HepG2 (cell line): ENCODE data around the gene TK2. TPM values are rescaled to one million over a fixed set of nuclear protein-coding genes. Genes with fewer than 3 reads are reported as not detected.
A peak's percentile ranks its signal among the peaks of the same experiment; 100 is the strongest.

Source experiments
- BCLAF1 ChIP-seq: fragments of 450-650 bp; IDR thresholded peaks from 2 replicates; pipeline ENCODE4 v1.6.1; 2017; ENCODE audit warnings: mild to moderate bottlenecking
- FOXJ3 ChIP-seq: sonication (generic); formaldehyde crosslinking; IDR thresholded peaks from 2 replicates; pipeline ENCODE4 v1.4.0; 2020; ENCODE audit warnings: missing genetic modification reagents, mild to moderate bottlenecking, borderline replicate concordance
- HINFP ChIP-seq: sonication (generic); formaldehyde crosslinking; IDR thresholded peaks from 2 replicates; pipeline ENCODE4 v1.4.0; 2020; ENCODE audit warnings: low read depth, mild to moderate bottlenecking, missing genetic modification reagents
- HOXA3 ChIP-seq: sonication (generic); formaldehyde crosslinking; IDR thresholded peaks from 2 replicates; pipeline ENCODE4 v1.5.0; 2020; ENCODE audit warnings: missing genetic modification reagents
- PHB2 ChIP-seq: fragments of 450-650 bp; IDR thresholded peaks from 2 replicates; pipeline ENCODE4 v1.6.1; 2018; ENCODE audit not compliant: partially characterized antibody
- PHF21A ChIP-seq: sonication (generic); formaldehyde crosslinking; IDR thresholded peaks from 2 replicates; pipeline ENCODE4 v1.5.0; 2020; ENCODE audit warnings: mild to moderate bottlenecking, missing genetic modification reagents
- PRDM10 ChIP-seq: sonication (generic); formaldehyde crosslinking; IDR thresholded peaks from 2 replicates; pipeline ENCODE4 v1.4.0; 2020; ENCODE audit warnings: low read depth, missing genetic modification reagents
- RORA ChIP-seq: sonication (generic); formaldehyde crosslinking; IDR thresholded peaks from 2 replicates; pipeline ENCODE4 v1.5.0; 2020; ENCODE audit warnings: mild to moderate bottlenecking, missing genetic modification reagents, moderate library complexity
- RXRA ChIP-seq: sonication (generic); formaldehyde crosslinking; IDR thresholded peaks from 2 replicates; pipeline ENCODE4 v1.5.1; 2020; ENCODE audit warnings: missing genetic modification reagents
- SNAPC2 ChIP-seq: sonication (generic); formaldehyde crosslinking; IDR thresholded peaks from 2 replicates; pipeline ENCODE4 v1.8.1; 2022; ENCODE audit warnings: mild to moderate bottlenecking, missing genetic modification reagents
- SUZ12 ChIP-seq: fragments of 150-350 bp; IDR thresholded peaks from 2 replicates; pipeline ENCODE4 v1.6.1; 2014; ENCODE audit warnings: low read depth, low read length
- TCF7 ChIP-seq: sonication (generic); IDR thresholded peaks from 2 replicates; pipeline ENCODE4 v1.6.1; 2016; ENCODE audit warnings: antibody characterized with exemption, low read depth
- TEF ChIP-seq: sonication (generic); formaldehyde crosslinking; IDR thresholded peaks from 2 replicates; pipeline ENCODE4 v1.5.0; 2020; ENCODE audit warnings: missing genetic modification reagents
- TRIM24 ChIP-seq: sonication (generic); formaldehyde crosslinking; IDR thresholded peaks from 2 replicates; pipeline ENCODE4 v1.8.0; 2022; ENCODE audit warnings: mild to moderate bottlenecking, missing genetic modification reagents
- UBTF ChIP-seq: sonication (generic); formaldehyde crosslinking; IDR thresholded peaks from 2 replicates; pipeline ENCODE4 v1.4.0; 2020; ENCODE audit warnings: mild to moderate bottlenecking, missing genetic modification reagents
- ZFP36L2 ChIP-seq: sonication (generic); formaldehyde crosslinking; IDR thresholded peaks from 2 replicates; pipeline ENCODE4 v1.4.0; 2020; ENCODE audit warnings: missing genetic modification reagents
- ZKSCAN1 ChIP-seq: fragments of 150-350 bp; IDR thresholded peaks from 2 replicates; pipeline ENCODE4 v1.6.1; 2014; ENCODE audit warnings: low read length
- ZNF629 ChIP-seq: sonication (generic); formaldehyde crosslinking; conservative IDR thresholded peaks from 2 replicates; pipeline ENCODE4 v1.5.0; 2020; ENCODE audit warnings: missing genetic modification reagents
- polyA plus RNA-seq, 8 experiments: library from polyadenylated mRNA; depleted of rRNA in 3 of 8; stranded (reverse) in 7 of 8; unstranded in 1 of 8; fragments of >200 nt; fragmentation: Illumina TruSeq in 4 of 8; extraction: Trizol in 4 of 8; gene quantifications; 2 replicates each; pipeline versions ENCODE4 v1.2.1 to v1.2.3, GENCODE V29; 2011 to 2016; ENCODE audit warnings: low read depth in 4 of 8, missing spikeins in 1 of 8, mixed read lengths in 1 of 8; ENCODE audit not compliant: insufficient read depth in 1 of 8
- total RNA-seq, 5 experiments: library from RNA; depleted of rRNA; stranded (reverse); fragments of >200 nt; fragmentation: Illumina TruSeq; extraction: Trizol; gene quantifications; 2 replicates each; pipeline ENCODE4 v1.2.3, GENCODE V29; 2016; ENCODE audit warnings: low read depth in 1 of 5

The TK2 gene
- total and polyA plus RNA-seq, 2 of the 13 experiments (the other 11 are each of a cell fraction or from before 2014, with no cell fraction given): 18.7 to 21.0 TPM

- TF ChIP-seq UBTF (CRISPR knock-in tag) (peak; percentile 98), FOXJ3 (CRISPR knock-in tag) (no peak), SNAPC2 (no peak), ZKSCAN1 (no peak), BCLAF1 (no peak), ZFP36L2 (CRISPR knock-in tag) (peak; percentile 14; the same call in 1 of the 2 replicates), PHB2 (no peak), PRDM10 (CRISPR knock-in tag) (no peak), PHF21A (peak; percentile 75), HINFP (CRISPR knock-in tag) (peak; percentile 46; the same call in 1 of the 2 replicates), SUZ12 (no peak), RXRA (peak; percentile 62; the same call in 1 of the 2 replicates), TRIM24 (CRISPR knock-in tag) (no peak), HOXA3 (CRISPR knock-in tag) (peak; percentile 72; the same call in 1 of the 2 replicates), ZNF629 (CRISPR knock-in tag) (no peak), TEF (CRISPR knock-in tag) (peak; percentile 72; the same call in 1 of the 2 replicates), TCF7 (no peak), RORA (CRISPR knock-in tag) (0 out of 2 replicates have a peak, but pooled peaks have one; percentile 69)
These were observed at the start of gene TK2 (continued) for GRCh38 chr16:66549284-66550131.
